H9 (cell line): ENCODE results near the gene FILIP1. TPM values are rescaled to one million over a fixed set of nuclear protein-coding genes. Genes with fewer than 3 reads are reported as not detected.

Source experiments
- DNase-seq: peaks from one replicate; pipeline ENCODE4 v3.0.0-alpha.2; 2017
- H2AFZ ChIP-seq: one replicate; pipeline ENCODE4 v1.6.1; 2013; ENCODE audit warnings: mild to moderate bottlenecking, low read length, control low read depth, moderate library complexity
- H2AK5ac ChIP-seq: 2 replicates; pipeline ENCODE4 v1.6.1; 2013; ENCODE audit warnings: low read length, control low read depth, mixed read lengths; ENCODE audit not compliant: insufficient read length
- H2BK120ac ChIP-seq: one replicate; pipeline ENCODE4 v1.6.1; 2013; ENCODE audit warnings: low read depth, mild to moderate bottlenecking, low read length, control low read depth, inconsistent platforms; ENCODE audit not compliant: poor library complexity, severe bottlenecking
- H2BK12ac ChIP-seq: 2 replicates; pipeline ENCODE4 v1.6.1; 2013; ENCODE audit warnings: low read length, control low read depth, mixed read lengths, low read depth; ENCODE audit not compliant: insufficient read length
- H2BK15ac ChIP-seq: 2 replicates; pipeline ENCODE4 v1.6.1; 2013; ENCODE audit warnings: low read depth, low read length, control low read depth
- H2BK20ac ChIP-seq: one replicate; pipeline ENCODE4 v1.6.1; 2013; ENCODE audit warnings: low read depth, mild to moderate bottlenecking, low read length, control low read depth, inconsistent platforms; ENCODE audit not compliant: poor library complexity, severe bottlenecking
- H2BK5ac ChIP-seq: 2 replicates; pipeline ENCODE4 v1.6.1; 2013; ENCODE audit warnings: low read length, control low read depth, mixed read lengths; ENCODE audit not compliant: insufficient read length
- H3K14ac ChIP-seq: 2 replicates; pipeline ENCODE4 v1.6.1; 2013; ENCODE audit warnings: low read length, control low read depth; ENCODE audit not compliant: insufficient read depth
- H3K18ac ChIP-seq: 2 replicates; pipeline ENCODE4 v1.6.1; 2013; ENCODE audit warnings: low read depth, mild to moderate bottlenecking, mixed read lengths, low read length, control low read depth; ENCODE audit not compliant: insufficient read length
- H3K23ac ChIP-seq: 2 replicates; pipeline ENCODE4 v1.6.1; 2013; ENCODE audit warnings: low read length, control low read depth, mixed read lengths, low read depth; ENCODE audit not compliant: insufficient read length
- H3K23me2 ChIP-seq: 2 replicates; pipeline ENCODE4 v1.6.1; 2013; ENCODE audit warnings: low read depth, mild to moderate bottlenecking, mixed read lengths, low read length, control low read depth; ENCODE audit not compliant: insufficient read length, poor library complexity, severe bottlenecking
- H3K27ac ChIP-seq: 2 replicates; pipeline ENCODE4 v1.5.1; 2013; ENCODE audit warnings: low read length, control low read depth, mixed read lengths, low read depth; ENCODE audit not compliant: insufficient read length
- H3K27me3 ChIP-seq: 2 replicates; pipeline ENCODE4 v1.6.1; 2013; ENCODE audit warnings: low read length, control low read depth, inconsistent platforms; ENCODE audit not compliant: insufficient read depth
- H3K4ac ChIP-seq: 2 replicates; pipeline ENCODE4 v1.6.1; 2013; ENCODE audit warnings: low read depth, mild to moderate bottlenecking, control low read depth, inconsistent platforms, low read length, moderate library complexity
- H3K4me1 ChIP-seq: 2 replicates; pipeline ENCODE4 v1.6.1; 2013; ENCODE audit warnings: low read length, control low read depth, inconsistent platforms; ENCODE audit not compliant: insufficient read depth
- H3K4me2 ChIP-seq: 2 replicates; pipeline ENCODE4 v1.6.1; 2013; ENCODE audit warnings: low read length, control low read depth, mixed read lengths; ENCODE audit not compliant: insufficient read length, insufficient read depth
- H3K56ac ChIP-seq: 2 replicates; pipeline ENCODE4 v1.6.1; 2013; ENCODE audit warnings: low read depth, mild to moderate bottlenecking, mixed read lengths, low read length, control low read depth; ENCODE audit not compliant: insufficient read length
- H3K79me1 ChIP-seq: 2 replicates; pipeline ENCODE4 v1.6.1; 2013; ENCODE audit warnings: low read depth, mild to moderate bottlenecking, moderate library complexity, low read length, control low read depth, inconsistent platforms; ENCODE audit not compliant: insufficient read depth, poor library complexity, severe bottlenecking
- H3K79me2 ChIP-seq: 2 replicates; pipeline ENCODE4 v1.6.1; 2013; ENCODE audit warnings: low read length, control low read depth, inconsistent platforms; ENCODE audit not compliant: insufficient read depth
- H3K9ac ChIP-seq: 2 replicates; pipeline ENCODE4 v1.6.1; 2013; ENCODE audit warnings: low read length, control low read depth, mixed read lengths; ENCODE audit not compliant: insufficient read length; ENCODE audit errors: extremely low read depth
- H3K9me3 ChIP-seq: one replicate; pipeline ENCODE4 v1.6.1; 2013; ENCODE audit warnings: low read depth, low read length, inconsistent platforms; ENCODE audit not compliant: control insufficient read depth
- H3T11ph ChIP-seq: one replicate; pipeline ENCODE4 v1.6.1; 2013; ENCODE audit warnings: mild to moderate bottlenecking, low read length, control low read depth, inconsistent platforms
- H4K20me1 ChIP-seq: one replicate; pipeline ENCODE4 v1.6.1; 2013; ENCODE audit not compliant: control insufficient read depth, insufficient read length, insufficient read depth
- H4K5ac ChIP-seq: 2 replicates; pipeline ENCODE4 v1.6.1; 2013; ENCODE audit warnings: low read depth, mild to moderate bottlenecking, mixed read lengths, low read length, control low read depth; ENCODE audit not compliant: insufficient read length
- H4K8ac ChIP-seq: replicated peaks from 2 replicates; pipeline ENCODE4 v1.6.1; 2013; ENCODE audit warnings: low read length, control low read depth, mixed read lengths, low read depth; ENCODE audit not compliant: insufficient read length
- H4K91ac ChIP-seq: 2 replicates; pipeline ENCODE4 v1.6.1; 2013; ENCODE audit warnings: low read depth, mild to moderate bottlenecking, moderate library complexity, mixed read lengths, low read length, control low read depth; ENCODE audit not compliant: insufficient read length
- H3K27ac Mint-ChIP-seq, 3 experiments: 2 replicates in 2 of 3; 3 replicates in 1 of 3; pipeline ENCODE4 v1.8.0; 2020 to 2021; ENCODE audit warnings: mixed read lengths in 3 of 3, mild to moderate bottlenecking in 1 of 3, moderate library complexity in 1 of 3
- H3K27me3 Mint-ChIP-seq: 2 replicates; pipeline ENCODE4 v1.8.0; 2021; ENCODE audit warnings: low read depth, mild to moderate bottlenecking, moderate library complexity, mixed read lengths
- H3K36me3 Mint-ChIP-seq, 3 experiments: 2 replicates in 2 of 3; 3 replicates in 1 of 3; pipeline ENCODE4 v1.8.0; 2020 to 2021; ENCODE audit warnings: low read depth in 3 of 3, mixed read lengths in 3 of 3; ENCODE audit not compliant: insufficient read depth in 1 of 3
- H3K4me1 Mint-ChIP-seq, 2 experiments: 2 replicates each; pipeline ENCODE4 v1.8.0; 2020; ENCODE audit warnings: mixed read lengths in 2 of 2
- H3K4me3 Mint-ChIP-seq, 2 experiments: 2 replicates in 1 of 2; 3 replicates in 1 of 2; pipeline ENCODE4 v1.8.0; 2020 to 2021; ENCODE audit warnings: mild to moderate bottlenecking in 2 of 2, mixed read lengths in 2 of 2, moderate library complexity in 1 of 2
- H3K9me3 Mint-ChIP-seq, 2 experiments: 2 replicates in 1 of 2; 3 replicates in 1 of 2; pipeline ENCODE4 v1.8.0; 2020; ENCODE audit warnings: mild to moderate bottlenecking in 2 of 2, mixed read lengths in 2 of 2, moderate library complexity in 1 of 2
- WGBS: extraction: QIAGEN DNeasy Blood & Tissue Kit; methylation state at CpG from one replicate; pipeline ENCODE4 v1.1.7; 2013; ENCODE audit warnings: missing lambda C conversion rate, low lambda C conversion rate, mixed read lengths; ENCODE audit not compliant: insufficient read length; ENCODE audit errors: extremely low coverage; 5-methylcytosine and 5-hydroxymethylcytosine counted together
- total RNA-seq: library from RNA; stranded (reverse); gene quantifications from 2 replicates; pipeline ENCODE4 v1.2.1, GENCODE V29; 2021
- TF ChIP-seq, protein P1 (sequence below): fragments of 200-600 bp; sonication (generic); conservative IDR thresholded peaks from 3 replicates; pipeline ENCODE4 v1.8.0; 2021; ENCODE audit warnings: antibody characterized with exemption, mild to moderate bottlenecking

FILIP1 gene
- total RNA-seq, 1 experiment from 2014 or later = 10.5 TPM

DNA sequence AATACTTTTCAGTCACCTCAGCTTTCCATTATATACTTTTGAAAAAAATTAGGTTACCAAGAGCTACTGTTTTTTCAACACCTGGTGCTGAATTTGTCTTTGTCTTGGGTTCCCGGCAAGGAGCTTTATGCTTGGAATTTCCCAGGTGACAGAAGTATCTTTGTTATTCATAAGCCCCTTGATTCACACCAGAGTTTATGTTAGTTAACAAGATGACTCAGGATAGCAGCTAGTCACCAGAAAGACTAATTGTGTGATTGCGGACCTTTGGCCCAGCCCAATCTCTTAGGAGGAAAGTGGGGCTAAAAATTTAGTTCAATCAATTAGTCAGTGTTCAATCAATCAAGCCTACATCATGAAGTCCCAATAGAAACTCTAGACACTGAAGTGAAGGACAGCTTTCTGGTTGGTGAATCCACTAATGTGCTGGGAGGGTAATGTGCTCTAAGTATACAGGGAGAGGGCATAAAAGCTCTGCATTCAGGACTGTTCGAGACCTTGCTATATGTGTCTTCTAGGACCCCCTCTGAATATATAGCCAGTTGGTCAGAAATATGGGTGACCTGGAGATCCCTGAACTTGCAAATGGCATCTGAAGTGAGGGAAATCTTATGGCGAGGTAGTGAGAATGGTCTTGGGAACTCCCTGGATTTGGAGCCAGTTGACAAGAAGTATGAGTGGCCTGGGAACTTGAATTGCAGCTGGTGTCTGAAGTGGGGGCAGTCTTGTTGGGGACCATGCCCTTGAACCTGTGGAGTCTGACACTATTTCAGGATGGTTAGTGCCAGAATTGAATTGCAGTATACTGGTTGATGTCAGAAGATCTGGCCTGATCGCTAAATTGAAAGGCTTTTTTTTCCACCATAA is 225.2 kb downstream of the FILIP1 start:
- H3K36me3 Mint-ChIP-seq = peaks cover 25 to 46% (median 36%) of the 10 kb centered on the region in 3 experiments

More for the DNA sequence above, 225.2 kb downstream of the FILIP1 start:
- H2BK15ac ChIP-seq = no peak overlapping the region
- peak; percentile 57 for DNase-seq
- Mint-ChIP-seq H3K27me3 (no peaks in the 10 kb centered on the region), H3K9me3 (peaks cover 0 to 13% of the 10 kb centered on the region in 2 experiments; a peak in 3 of 5 replicates), H3K4me3 (peak overlapping the region; percentile 10 to 12; a peak in 3 of 5 replicates), H3K4me1 (peaks cover 30 to 34% of the 10 kb centered on the region in 2 experiments), H3K27ac (peak overlapping the region; percentile 93 to 94 (median 93))
- no peak overlapping the region for H4K8ac ChIP-seq
- no peak overlapping the region; the same call in 1 of the 2 replicates for H3K4ac ChIP-seq
- H3K18ac ChIP-seq = peak overlapping the region; percentile 56
- no peak overlapping the region for H2AFZ ChIP-seq
- peaks cover 7% of the 10 kb centered on the region; the same call in 1 of the 2 replicates for H3K79me2 ChIP-seq
- H3K23ac ChIP-seq = no peak overlapping the region
- peak overlapping the region; percentile 34 for H4K5ac ChIP-seq
- no peaks in the 10 kb centered on the region for H4K20me1 ChIP-seq
- H2BK120ac ChIP-seq = peak overlapping the region; percentile 50
- peak overlapping the region; percentile 82 for H3T11ph ChIP-seq
- peak overlapping the region; percentile 87 for H2AK5ac ChIP-seq
- H4K91ac ChIP-seq = peak overlapping the region; percentile 69
- no peaks in the 10 kb centered on the region for H3K27me3 ChIP-seq
- TF ChIP-seq, protein P1, sequence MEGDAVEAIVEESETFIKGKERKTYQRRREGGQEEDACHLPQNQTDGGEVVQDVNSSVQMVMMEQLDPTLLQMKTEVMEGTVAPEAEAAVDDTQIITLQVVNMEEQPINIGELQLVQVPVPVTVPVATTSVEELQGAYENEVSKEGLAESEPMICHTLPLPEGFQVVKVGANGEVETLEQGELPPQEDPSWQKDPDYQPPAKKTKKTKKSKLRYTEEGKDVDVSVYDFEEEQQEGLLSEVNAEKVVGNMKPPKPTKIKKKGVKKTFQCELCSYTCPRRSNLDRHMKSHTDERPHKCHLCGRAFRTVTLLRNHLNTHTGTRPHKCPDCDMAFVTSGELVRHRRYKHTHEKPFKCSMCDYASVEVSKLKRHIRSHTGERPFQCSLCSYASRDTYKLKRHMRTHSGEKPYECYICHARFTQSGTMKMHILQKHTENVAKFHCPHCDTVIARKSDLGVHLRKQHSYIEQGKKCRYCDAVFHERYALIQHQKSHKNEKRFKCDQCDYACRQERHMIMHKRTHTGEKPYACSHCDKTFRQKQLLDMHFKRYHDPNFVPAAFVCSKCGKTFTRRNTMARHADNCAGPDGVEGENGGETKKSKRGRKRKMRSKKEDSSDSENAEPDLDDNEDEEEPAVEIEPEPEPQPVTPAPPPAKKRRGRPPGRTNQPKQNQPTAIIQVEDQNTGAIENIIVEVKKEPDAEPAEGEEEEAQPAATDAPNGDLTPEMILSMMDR = no peak
- H3K9ac ChIP-seq = no peak overlapping the region
- H3K4me2 ChIP-seq = peak overlapping the region; percentile 60
- H2BK20ac ChIP-seq = peak overlapping the region; percentile 32
- no peak overlapping the region for H3K56ac ChIP-seq
- peak overlapping the region; percentile 64 for H2BK12ac ChIP-seq
- peaks cover 7% of the 10 kb centered on the region for H3K9me3 ChIP-seq
- H3K14ac ChIP-seq = no peak overlapping the region; the same call in 1 of the 2 replicates
- H2BK5ac ChIP-seq = no peak overlapping the region
- no CpG with 5 or more reads among the region's 5 CpGs for WGBS
- H3K4me1 ChIP-seq = peaks cover 5% of the 10 kb centered on the region; the same call in 1 of the 2 replicates
- no peaks in the 10 kb centered on the region for H3K23me2 ChIP-seq
- H3K79me1 ChIP-seq = peaks cover 3% of the 10 kb centered on the region
- H3K27ac ChIP-seq = peak overlapping the region; percentile 95
